AG04449 (cell line): ENCODE results near the gene PRELID3B.

Source experiments
- CTCF ChIA-PET: fragments of 350-600 bp; formaldehyde crosslinking; extraction: SDS; loops from one replicate; lab custom pipeline; 2021; ENCODE audit warnings: antibody characterized with exemption; lab: Yijun Ruan, JAX
- POLR2A ChIA-PET: fragments of 400-600, 350-600 bp; formaldehyde crosslinking; extraction: SDS; loops from one replicate; lab custom pipeline; 2020; ENCODE audit warnings: antibody characterized with exemption, inconsistent platforms; lab: Yijun Ruan, JAX
- DNase-seq: peaks from one replicate; pipeline ENCODE4 v3.0.0-alpha.2; 2010; ENCODE audit warnings: low read depth, low spot score
- H3K4me3 ChIP-seq: 2 replicates; pipeline ENCODE4 v1.5.1; 2011; ENCODE audit warnings: low read depth, mild to moderate bottlenecking, control low read depth, low read length
- CTCF ChIP-seq: IDR thresholded peaks from one replicate; pipeline ENCODE4 v1.5.1; 2011; ENCODE audit warnings: mild to moderate bottlenecking, moderate library complexity, low read length, control low read depth, inconsistent platforms; ENCODE audit not compliant: insufficient read depth; ENCODE audit errors: missing control alignments

The PRELID3B gene

GRCh38 chr20:59004493-59004762 lies 38.2 kb downstream of the PRELID3B start:
- POLR2A ChIA-PET, result interaction anchor here (1.1 kb wide), 1 partner anchor 28 kb away, joined by 4 read pairs; the partner anchor contains the start of gene ATP5F1E
- CTCF ChIA-PET, result interaction anchor here (1.0 kb wide), 1 partner anchor 28 kb away, joined by 3 read pairs; the partner anchor contains the start of gene ATP5F1E
- DNase-seq, result no peak
- H3K4me3 ChIP-seq, result no peak overlapping the region
- no peak for TF ChIP-seq CTCF

GRCh38 chr20:59003836-59004492 lies 38.6 kb downstream of the PRELID3B start:
- H3K4me3 ChIP-seq, result no peak overlapping the region
- ChIA-PET POLR2A (no interaction called here), CTCF (interaction anchor here (1.0 kb wide), 1 partner anchor 28 kb away, joined by 3 read pairs; the partner anchor contains the start of gene ATP5F1E)
- no peak for DNase-seq
- TF ChIP-seq CTCF, result no peak

GRCh38 chr20:59002874-59003399 lies 39.6 kb downstream of the PRELID3B start:
- ChIA-PET CTCF (no interaction called here), POLR2A (interaction anchor here (0.6 kb wide), 1 partner anchor 488 kb away, joined by 3 read pairs; the partner anchor contains the start of gene APCDD1L)
- TF ChIP-seq CTCF, result no peak
- H3K4me3 ChIP-seq, result no peak overlapping the region
- no peak for DNase-seq

GRCh38 chr20:59002388-59002787 lies 40.2 kb downstream of the PRELID3B start:
- CTCF ChIA-PET, result no interaction called here
- H3K4me3 ChIP-seq, result no peak overlapping the region
- POLR2A ChIA-PET, result no interaction called here
- DNase-seq, result no peak
- TF ChIP-seq CTCF, result no peak

GRCh38 chr20:59001449-59002171 lies 41.0 kb downstream of the PRELID3B start:
- no peak for TF ChIP-seq CTCF
- DNase-seq, result no peak
- POLR2A ChIA-PET, result no interaction called here
- no peak overlapping the region for H3K4me3 ChIP-seq
- CTCF ChIA-PET, result no interaction called here

- TF ChIP-seq CTCF, result no peak
- H3K4me3 ChIP-seq, result no peak overlapping the region
- ChIA-PET CTCF (no interaction called here), POLR2A (no interaction called here)
- DNase-seq, result no peak
Observed at GRCh38 chr20:59001068-59001448, 41.5 kb downstream of the PRELID3B start.
